Mammary epithelial cell (primary cell): ENCODE results near the gene RGS16.

Source experiments
- EZH2 ChIP-seq: IDR thresholded peaks from 2 replicates; pipeline ENCODE4 v1.6.1; 2012; ENCODE audit warnings: low read length, inconsistent platforms, borderline replicate concordance
- TF ChIP-seq, protein P1 (sequence below), 2 donors: IDR thresholded peaks in 1 of 2; conservative IDR thresholded peaks in 1 of 2; 2 replicates each; pipeline ENCODE4 v1.5.1; 2011 to 2012; ENCODE audit warnings: inconsistent platforms in 2 of 2, low read length in 2 of 2, mild to moderate bottlenecking in 2 of 2, control low read depth in 1 of 2, low read depth in 1 of 2; ENCODE audit not compliant: insufficient read depth in 1 of 2; ENCODE audit errors: extremely low read depth in 1 of 2

- TF ChIP-seq, protein P1, sequence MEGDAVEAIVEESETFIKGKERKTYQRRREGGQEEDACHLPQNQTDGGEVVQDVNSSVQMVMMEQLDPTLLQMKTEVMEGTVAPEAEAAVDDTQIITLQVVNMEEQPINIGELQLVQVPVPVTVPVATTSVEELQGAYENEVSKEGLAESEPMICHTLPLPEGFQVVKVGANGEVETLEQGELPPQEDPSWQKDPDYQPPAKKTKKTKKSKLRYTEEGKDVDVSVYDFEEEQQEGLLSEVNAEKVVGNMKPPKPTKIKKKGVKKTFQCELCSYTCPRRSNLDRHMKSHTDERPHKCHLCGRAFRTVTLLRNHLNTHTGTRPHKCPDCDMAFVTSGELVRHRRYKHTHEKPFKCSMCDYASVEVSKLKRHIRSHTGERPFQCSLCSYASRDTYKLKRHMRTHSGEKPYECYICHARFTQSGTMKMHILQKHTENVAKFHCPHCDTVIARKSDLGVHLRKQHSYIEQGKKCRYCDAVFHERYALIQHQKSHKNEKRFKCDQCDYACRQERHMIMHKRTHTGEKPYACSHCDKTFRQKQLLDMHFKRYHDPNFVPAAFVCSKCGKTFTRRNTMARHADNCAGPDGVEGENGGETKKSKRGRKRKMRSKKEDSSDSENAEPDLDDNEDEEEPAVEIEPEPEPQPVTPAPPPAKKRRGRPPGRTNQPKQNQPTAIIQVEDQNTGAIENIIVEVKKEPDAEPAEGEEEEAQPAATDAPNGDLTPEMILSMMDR (conservative IDR thresholded peaks at IDR 0.05 in 1 of 2, IDR thresholded peaks at IDR 0.05 in 1 of 2; ENCODE audit: extremely low read depth in 1 of 2, insufficient read depth in 1 of 2, low read depth in 1 of 2, low read length in 2 of 2), result no peak
- TF ChIP-seq EZH2, result no peak
Observed at GRCh38 chr1:182560392-182560984, 43.7 kb downstream of the RGS16 start.
